ENCODE results near the gene PEX11G.

Gene PEX11G

DNA sequence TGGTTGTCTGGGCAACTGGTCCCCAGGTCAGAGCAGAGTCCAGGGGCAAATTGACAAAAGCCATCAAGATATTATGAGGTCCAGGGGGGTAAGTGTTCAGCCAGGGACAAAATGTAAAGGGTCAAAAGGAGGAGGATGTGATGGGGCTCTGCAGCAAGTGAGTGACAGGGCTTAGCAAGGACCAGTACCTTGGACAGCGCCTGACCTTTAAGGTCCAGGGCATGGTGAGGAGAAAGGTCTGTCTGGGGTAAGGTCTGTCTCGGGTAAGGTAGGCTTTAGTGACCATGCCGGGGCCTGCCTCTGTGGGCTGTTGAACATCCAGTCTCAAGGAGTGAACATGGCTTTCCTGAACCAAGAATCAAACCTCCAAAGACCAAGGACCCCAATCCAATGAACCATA, 20.8 kb upstream of the PEX11G start:
- H3K4me3 ChIP-seq (ENCODE audit: low read depth in 1 of 2, low read length in 2 of 2) = no peak overlapping the region
- H3K9me3 ChIP-seq (ENCODE audit: control insufficient read depth in 1 of 2, low read length in 2 of 2) = no peaks in the 10 kb centered on the region
- H3K27me3 ChIP-seq (ENCODE audit: control insufficient read depth in 1 of 2, insufficient read depth in 2 of 2, low read length in 2 of 2) = no peaks in the 10 kb centered on the region
- no peaks in the 10 kb centered on the region for H3K36me3 ChIP-seq (ENCODE audit: control insufficient read depth in 1 of 2, insufficient read depth in 2 of 2, low read length in 2 of 2)
- H3K27ac ChIP-seq (ENCODE audit: low read depth, low read length) = no peak overlapping the region
- H3K4me1 ChIP-seq (ENCODE audit: control insufficient read depth in 1 of 2, insufficient read depth in 2 of 2, low read length in 2 of 2) = peaks cover 9 to 14% of the 10 kb centered on the region in 2 donors
- no peak overlapping the region for H3K9ac ChIP-seq (ENCODE audit: low read depth in 1 of 2, low read length in 2 of 2)

DNA sequence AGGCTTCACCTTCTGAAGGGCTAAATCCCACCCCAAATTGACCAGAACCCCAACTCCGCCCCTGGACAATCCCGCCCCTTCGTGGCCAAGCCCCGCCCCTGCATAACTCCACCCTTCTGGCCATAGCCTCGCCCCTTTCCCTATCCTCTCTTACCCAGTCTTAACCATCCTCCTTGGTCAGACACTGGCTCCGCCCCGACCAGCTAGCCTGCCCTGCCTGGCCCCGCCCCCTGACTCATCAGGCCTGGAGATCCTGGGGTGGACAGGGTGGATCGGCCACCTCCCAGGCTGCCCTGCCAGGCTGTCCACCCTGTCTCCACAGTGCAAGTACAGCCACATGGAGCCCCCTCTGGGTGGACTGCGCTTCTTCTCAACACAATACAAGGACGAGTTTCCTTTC, 19.0 kb upstream of the PEX11G start:
- no peaks in the 10 kb centered on the region for H3K36me3 ChIP-seq (ENCODE audit: control insufficient read depth in 1 of 2, insufficient read depth in 2 of 2, low read length in 2 of 2)
- H3K4me1 ChIP-seq (ENCODE audit: control insufficient read depth in 1 of 2, insufficient read depth in 2 of 2, low read length in 2 of 2) = peaks cover 9 to 14% of the 10 kb centered on the region in 2 donors
- H3K9me3 ChIP-seq (ENCODE audit: control insufficient read depth in 1 of 2, low read length in 2 of 2) = no peaks in the 10 kb centered on the region
- no peak overlapping the region for H3K9ac ChIP-seq (ENCODE audit: low read depth in 1 of 2, low read length in 2 of 2)
- no peak overlapping the region for H3K4me3 ChIP-seq (ENCODE audit: low read depth in 1 of 2, low read length in 2 of 2)
- H3K27ac ChIP-seq (ENCODE audit: low read depth, low read length) = no peak overlapping the region
- H3K27me3 ChIP-seq (ENCODE audit: control insufficient read depth in 1 of 2, insufficient read depth in 2 of 2, low read length in 2 of 2) = no peaks in the 10 kb centered on the region

DNA sequence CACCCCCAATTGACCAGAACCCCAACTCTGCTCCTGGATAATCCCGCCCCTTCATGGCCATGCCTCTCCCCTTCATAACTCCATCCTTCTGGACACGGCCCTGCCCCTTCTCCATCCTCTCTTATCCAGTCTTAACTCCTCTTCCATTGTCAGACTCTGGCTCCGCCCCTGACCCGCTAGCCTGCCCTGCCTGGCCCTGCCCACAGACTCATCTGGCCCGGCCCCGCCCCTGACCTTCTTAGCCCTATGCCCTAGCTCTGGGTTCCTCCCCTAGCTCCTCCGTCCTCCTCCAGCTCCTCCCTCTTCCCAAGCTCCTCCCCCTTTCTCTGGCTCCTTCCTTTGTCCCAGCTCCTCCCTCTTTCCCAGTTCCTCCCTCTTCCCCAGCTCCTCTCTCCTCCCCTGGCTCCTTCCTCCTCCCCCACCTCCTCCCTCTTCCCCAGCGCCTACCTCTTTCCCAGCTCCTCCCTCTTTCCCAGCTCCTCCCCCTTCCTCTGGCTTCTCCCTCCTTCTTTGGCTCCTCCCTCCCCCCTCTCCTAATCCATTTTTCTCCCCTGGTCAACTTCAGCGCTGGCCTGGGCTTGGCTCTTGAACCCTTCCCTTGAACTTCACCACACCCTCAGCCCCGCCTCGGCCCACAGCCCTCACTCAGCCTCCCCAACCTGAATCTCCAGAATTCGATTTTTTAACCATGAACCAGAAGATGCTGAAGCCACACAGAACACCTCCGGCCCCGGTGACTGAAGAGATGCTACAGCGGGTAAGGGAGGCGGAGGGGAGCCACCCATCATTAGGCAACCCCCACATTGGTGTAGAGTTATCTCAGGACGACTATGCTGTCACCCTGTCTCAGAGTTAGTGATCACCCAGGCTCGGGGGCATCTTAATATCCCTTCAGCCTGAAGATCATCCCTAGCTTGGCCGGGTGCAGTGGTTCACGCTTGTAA, 17.8 kb upstream of the PEX11G start:
- peaks cover 9 to 14% of the 10 kb centered on the region in 2 donors for H3K4me1 ChIP-seq (ENCODE audit: control insufficient read depth in 1 of 2, insufficient read depth in 2 of 2, low read length in 2 of 2)
- no peak overlapping the region for H3K9ac ChIP-seq (ENCODE audit: low read depth in 1 of 2, low read length in 2 of 2)
- no peaks in the 10 kb centered on the region for H3K9me3 ChIP-seq (ENCODE audit: control insufficient read depth in 1 of 2, low read length in 2 of 2)
- no peaks in the 10 kb centered on the region for H3K27me3 ChIP-seq (ENCODE audit: control insufficient read depth in 1 of 2, insufficient read depth in 2 of 2, low read length in 2 of 2)
- no peak overlapping the region for H3K4me3 ChIP-seq (ENCODE audit: low read depth in 1 of 2, low read length in 2 of 2)
- no peak overlapping the region for H3K27ac ChIP-seq (ENCODE audit: low read depth, low read length)
- no peaks in the 10 kb centered on the region for H3K36me3 ChIP-seq (ENCODE audit: control insufficient read depth in 1 of 2, insufficient read depth in 2 of 2, low read length in 2 of 2)

DNA sequence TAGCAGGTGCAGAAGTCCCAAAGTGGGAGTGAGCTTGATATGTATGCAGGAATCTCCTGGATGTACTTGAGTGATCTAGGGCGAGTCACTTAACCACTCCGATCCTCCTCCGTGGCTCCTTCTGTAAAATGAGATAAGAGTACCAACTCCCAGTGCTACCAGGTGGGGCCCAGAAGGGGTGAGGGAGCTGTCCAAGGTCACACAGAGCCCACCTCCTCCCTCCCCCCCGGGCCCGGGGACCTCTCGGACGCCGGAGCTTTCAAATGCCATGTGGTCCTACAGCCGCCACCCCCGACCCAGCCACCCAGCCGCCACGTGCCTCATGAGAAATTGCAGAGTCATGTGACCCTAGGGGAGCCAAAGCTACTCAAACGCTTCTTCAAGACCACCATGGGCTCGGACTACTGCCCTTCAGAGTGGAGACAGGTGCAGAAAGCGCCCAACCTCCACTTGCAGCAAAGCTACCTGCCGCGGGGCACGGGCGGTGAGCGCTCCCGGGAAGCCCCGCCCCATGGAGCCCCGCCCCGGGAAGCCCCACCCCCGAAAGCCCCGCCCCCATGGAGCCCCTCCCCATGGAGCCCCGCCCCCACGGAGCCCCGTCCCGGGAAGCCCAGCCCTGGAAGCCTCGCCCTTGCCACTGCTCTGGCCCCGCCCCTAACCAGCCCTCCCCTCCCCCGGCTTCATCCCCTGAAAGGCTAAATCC, 17.0 kb upstream of the PEX11G start:
- peak overlapping the region; percentile 20 for H3K27ac ChIP-seq (ENCODE audit: low read depth, low read length)
- H3K4me1 ChIP-seq (ENCODE audit: control insufficient read depth in 1 of 2, insufficient read depth in 2 of 2, low read length in 2 of 2) = peaks cover 9 to 14% of the 10 kb centered on the region in 2 donors
- H3K9ac ChIP-seq (ENCODE audit: low read depth in 1 of 2, low read length in 2 of 2) = peak overlapping the region; percentile 47 to 51
- no peaks in the 10 kb centered on the region for H3K9me3 ChIP-seq (ENCODE audit: control insufficient read depth in 1 of 2, low read length in 2 of 2)
- H3K36me3 ChIP-seq (ENCODE audit: control insufficient read depth in 1 of 2, insufficient read depth in 2 of 2, low read length in 2 of 2) = no peaks in the 10 kb centered on the region
- H3K27me3 ChIP-seq (ENCODE audit: control insufficient read depth in 1 of 2, insufficient read depth in 2 of 2, low read length in 2 of 2) = no peaks in the 10 kb centered on the region
- peak overlapping the region; percentile 59 to 66 for H3K4me3 ChIP-seq (ENCODE audit: low read depth in 1 of 2, low read length in 2 of 2)

DNA sequence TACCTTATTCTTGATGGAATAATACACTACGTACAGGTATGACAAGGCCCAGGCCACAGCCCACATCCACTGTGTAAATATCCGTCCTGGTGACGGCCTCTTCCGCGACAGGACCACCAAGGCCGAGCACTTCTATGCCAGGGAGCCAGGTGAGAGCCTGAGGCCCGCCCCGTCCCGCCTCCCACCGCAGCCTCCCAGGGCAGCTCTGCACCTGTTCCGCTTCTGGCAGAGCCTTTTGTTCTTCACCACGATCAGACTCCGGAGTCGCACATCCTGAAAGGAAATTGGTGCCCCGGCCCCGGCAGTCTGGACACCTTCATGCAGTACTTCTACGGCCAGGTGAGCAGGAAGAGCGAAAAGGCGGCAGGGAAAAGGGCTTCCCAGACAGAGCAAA, 16.4 kb upstream of the PEX11G start:
- H3K4me3 ChIP-seq (ENCODE audit: low read depth in 1 of 2, low read length in 2 of 2) = peak overlapping the region; percentile 59 to 66
- peaks cover 9 to 17% of the 10 kb centered on the region in 2 donors for H3K4me1 ChIP-seq (ENCODE audit: control insufficient read depth in 1 of 2, insufficient read depth in 2 of 2, low read length in 2 of 2)
- H3K9ac ChIP-seq (ENCODE audit: low read depth in 1 of 2, low read length in 2 of 2) = peak overlapping the region; percentile 47 to 51
- H3K27ac ChIP-seq (ENCODE audit: low read depth, low read length) = no peak overlapping the region
- H3K9me3 ChIP-seq (ENCODE audit: control insufficient read depth in 1 of 2, low read length in 2 of 2) = no peaks in the 10 kb centered on the region
- no peaks in the 10 kb centered on the region for H3K36me3 ChIP-seq (ENCODE audit: control insufficient read depth in 1 of 2, insufficient read depth in 2 of 2, low read length in 2 of 2)
- H3K27me3 ChIP-seq (ENCODE audit: control insufficient read depth in 1 of 2, insufficient read depth in 2 of 2, low read length in 2 of 2) = no peaks in the 10 kb centered on the region

DNA sequence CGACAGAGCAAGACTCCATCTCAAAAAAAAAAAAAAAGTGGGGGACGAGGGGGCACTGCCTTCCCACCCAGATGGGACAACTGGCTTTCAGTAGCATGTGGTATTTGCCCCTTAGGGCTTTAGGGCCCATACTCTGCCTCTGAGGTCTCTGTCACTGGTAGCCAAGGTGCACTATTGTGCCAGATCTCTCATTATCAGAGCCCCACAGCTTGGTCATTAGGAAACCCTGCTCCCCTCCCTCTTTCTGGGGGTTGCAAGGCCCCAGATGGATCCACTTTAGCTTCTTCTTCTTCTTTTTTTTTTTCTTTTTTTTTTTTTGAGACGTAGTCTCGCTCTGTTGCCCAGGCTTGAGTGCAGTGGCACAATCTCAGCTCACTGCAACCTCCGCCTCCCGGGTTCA, 15.8 kb upstream of the PEX11G start:
- H3K36me3 ChIP-seq (ENCODE audit: control insufficient read depth in 1 of 2, insufficient read depth in 2 of 2, low read length in 2 of 2) = no peaks in the 10 kb centered on the region
- no peaks in the 10 kb centered on the region for H3K27me3 ChIP-seq (ENCODE audit: control insufficient read depth in 1 of 2, insufficient read depth in 2 of 2, low read length in 2 of 2)
- no peak overlapping the region for H3K27ac ChIP-seq (ENCODE audit: low read depth, low read length)
- H3K9ac ChIP-seq (ENCODE audit: low read depth in 1 of 2, low read length in 2 of 2) = no peak overlapping the region
- H3K4me3 ChIP-seq (ENCODE audit: low read depth in 1 of 2, low read length in 2 of 2) = no peak overlapping the region
- peaks cover 9 to 17% of the 10 kb centered on the region in 2 donors for H3K4me1 ChIP-seq (ENCODE audit: control insufficient read depth in 1 of 2, insufficient read depth in 2 of 2, low read length in 2 of 2)
- H3K9me3 ChIP-seq (ENCODE audit: control insufficient read depth in 1 of 2, low read length in 2 of 2) = no peaks in the 10 kb centered on the region

DNA sequence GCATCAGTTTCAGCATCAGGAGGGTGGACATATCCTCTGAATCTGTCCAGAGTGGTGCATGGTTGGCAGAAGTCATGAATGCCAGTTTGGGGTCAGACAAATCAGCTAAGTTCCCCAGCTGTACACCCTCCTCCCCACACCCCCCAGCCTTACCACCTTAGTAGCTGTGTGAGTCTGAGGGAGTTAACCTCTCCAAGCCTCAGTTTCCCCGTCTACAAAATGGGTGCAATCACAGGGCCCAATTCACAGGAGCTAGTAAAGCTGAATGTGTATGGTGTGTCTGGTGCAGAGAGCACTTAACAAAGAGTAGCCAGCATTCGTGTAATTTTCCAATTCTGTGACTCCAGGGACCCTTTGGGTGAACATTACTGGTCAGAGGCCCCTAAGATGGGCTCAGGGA, 13.7 kb upstream of the PEX11G start:
- Histone ChIP-seq H3K4me1 (ENCODE audit: control insufficient read depth in 1 of 2, insufficient read depth in 2 of 2, low read length in 2 of 2) (peaks cover 9 to 12% of the 10 kb centered on the region in 2 donors), H3K27ac (ENCODE audit: low read depth, low read length) (no peak overlapping the region), H3K9ac (ENCODE audit: low read depth in 1 of 2, low read length in 2 of 2) (no peak overlapping the region), H3K9me3 (ENCODE audit: control insufficient read depth in 1 of 2, low read length in 2 of 2) (no peaks in the 10 kb centered on the region), H3K27me3 (ENCODE audit: control insufficient read depth in 1 of 2, insufficient read depth in 2 of 2, low read length in 2 of 2) (no peaks in the 10 kb centered on the region), H3K36me3 (ENCODE audit: control insufficient read depth in 1 of 2, insufficient read depth in 2 of 2, low read length in 2 of 2) (no peaks in the 10 kb centered on the region), H3K4me3 (ENCODE audit: low read depth in 1 of 2, low read length in 2 of 2) (no peak overlapping the region)

DNA sequence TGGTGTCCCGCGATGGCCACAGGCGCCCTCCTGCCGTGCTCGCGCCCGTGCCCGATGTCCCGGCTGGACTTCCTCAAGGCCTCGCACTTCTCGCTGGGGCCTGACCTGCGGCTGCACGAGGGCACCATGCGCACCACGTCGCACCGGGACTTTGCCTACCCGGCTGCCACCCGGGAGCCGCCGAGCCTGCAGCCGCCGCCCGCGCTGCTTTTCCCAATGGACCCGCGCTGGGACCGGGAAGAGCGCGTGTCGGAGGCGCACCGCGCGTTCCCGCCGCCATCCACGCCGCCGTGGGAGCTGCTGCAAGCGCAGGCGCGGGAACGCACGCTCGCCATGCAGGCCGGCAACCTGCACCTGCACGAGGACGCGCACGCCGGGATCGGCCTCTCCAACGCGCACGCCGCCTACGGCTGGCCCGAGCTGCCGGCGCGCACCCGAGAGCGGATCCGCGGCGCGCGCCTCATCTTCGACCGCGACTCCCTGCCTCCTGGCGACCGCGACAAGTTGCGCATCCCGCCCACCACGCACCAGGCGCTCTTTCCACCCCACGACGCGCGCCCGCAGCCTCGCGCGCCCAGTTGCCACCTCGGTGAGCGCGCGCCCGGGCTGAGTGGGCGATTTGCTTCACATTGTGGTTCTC, 12.1 kb upstream of the PEX11G start:
- Histone ChIP-seq H3K4me3 (ENCODE audit: low read depth in 1 of 2, low read length in 2 of 2) (peak overlapping the region; percentile 36 to 61), H3K36me3 (ENCODE audit: control insufficient read depth in 1 of 2, insufficient read depth in 2 of 2, low read length in 2 of 2) (no peaks in the 10 kb centered on the region), H3K9me3 (ENCODE audit: control insufficient read depth in 1 of 2, low read length in 2 of 2) (no peaks in the 10 kb centered on the region), H3K27ac (ENCODE audit: low read depth, low read length) (no peak overlapping the region), H3K9ac (ENCODE audit: low read depth in 1 of 2, low read length in 2 of 2) (peak overlapping the region in 1 of 2 donors; percentile 18), H3K27me3 (ENCODE audit: control insufficient read depth in 1 of 2, insufficient read depth in 2 of 2, low read length in 2 of 2) (no peaks in the 10 kb centered on the region), H3K4me1 (ENCODE audit: control insufficient read depth in 1 of 2, insufficient read depth in 2 of 2, low read length in 2 of 2) (peaks cover 9 to 12% of the 10 kb centered on the region in 2 donors)

DNA sequence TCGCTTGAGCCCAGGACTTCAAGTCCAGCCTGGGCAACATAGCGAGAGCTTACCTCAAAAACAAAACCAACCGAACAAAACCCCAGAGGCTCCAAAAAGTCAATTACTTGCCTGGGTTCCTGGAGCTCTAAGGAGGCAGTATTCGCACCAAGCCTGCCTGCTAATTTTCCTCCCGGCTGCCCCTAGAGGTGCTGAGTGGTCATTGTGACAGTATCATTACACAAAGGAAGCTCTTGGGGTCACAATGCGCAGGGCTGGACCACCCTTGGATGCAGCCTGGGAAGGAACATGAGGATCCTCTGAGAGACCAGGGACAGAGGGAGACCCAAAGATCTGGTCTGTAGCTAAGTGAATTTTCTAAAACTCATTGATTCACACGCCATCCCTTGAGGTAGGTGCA, 8.5 kb upstream of the PEX11G start:
- H3K36me3 ChIP-seq (ENCODE audit: control insufficient read depth in 1 of 2, insufficient read depth in 2 of 2, low read length in 2 of 2) = no peaks in the 10 kb centered on the region
- no peak overlapping the region for H3K9ac ChIP-seq (ENCODE audit: low read depth in 1 of 2, low read length in 2 of 2)
- H3K4me3 ChIP-seq (ENCODE audit: low read depth in 1 of 2, low read length in 2 of 2) = no peak overlapping the region
- no peaks in the 10 kb centered on the region for H3K27me3 ChIP-seq (ENCODE audit: control insufficient read depth in 1 of 2, insufficient read depth in 2 of 2, low read length in 2 of 2)
- H3K4me1 ChIP-seq (ENCODE audit: control insufficient read depth in 1 of 2, insufficient read depth in 2 of 2, low read length in 2 of 2) = peaks cover 0 to 3% of the 10 kb centered on the region in 2 donors
- H3K27ac ChIP-seq (ENCODE audit: low read depth, low read length) = no peak overlapping the region
- no peaks in the 10 kb centered on the region for H3K9me3 ChIP-seq (ENCODE audit: control insufficient read depth in 1 of 2, low read length in 2 of 2)

Data from duodenal mucosa (tissue), 2 donors.